Astrocyte (in vitro differentiated cells and primary cell): ENCODE data around the gene ZFPM1. TPM values are rescaled to one million over a fixed set of nuclear protein-coding genes. Genes with fewer than 3 reads are reported as not detected.

Experiments
- DNase-seq: peaks from one replicate; pipeline ENCODE4 v3.0.0-alpha.2; 2010; ENCODE audit warnings: low read depth
- FAIRE-seq: peaks from 2 replicates; lab custom pipeline; 2011; peaks lifted over from hg19 to GRCh38; lab: Jason Lieb, UNC
- H2AFZ ChIP-seq: 2 replicates; pipeline ENCODE4 v1.6.0; 2012; ENCODE audit warnings: low read depth, low read length, inconsistent platforms
- H3K27ac ChIP-seq: 2 replicates; pipeline ENCODE4 v1.5.1; 2011; ENCODE audit warnings: low read depth, low read length, inconsistent platforms
- H3K27me3 ChIP-seq: 2 replicates; pipeline ENCODE4 v1.6.0; 2011; ENCODE audit warnings: low read length, inconsistent platforms; ENCODE audit not compliant: insufficient read depth
- H3K36me3 ChIP-seq: 2 replicates; pipeline ENCODE4 v1.5.1; 2011; ENCODE audit warnings: low read length, inconsistent platforms; ENCODE audit not compliant: insufficient read depth
- H3K4me1 ChIP-seq: 2 replicates; pipeline ENCODE4 v1.5.1; 2011; ENCODE audit warnings: low read length, inconsistent platforms; ENCODE audit not compliant: insufficient read depth
- H3K4me2 ChIP-seq: 2 replicates; pipeline ENCODE4 v1.6.0; 2012; ENCODE audit warnings: low read length, inconsistent platforms
- H3K4me3 ChIP-seq: 2 replicates; pipeline ENCODE4 v1.5.1; 2011; ENCODE audit warnings: low read depth, mild to moderate bottlenecking, low read length, inconsistent platforms; ENCODE audit not compliant: insufficient read depth
- H3K79me2 ChIP-seq: 2 replicates; pipeline ENCODE4 v1.6.0; 2012; ENCODE audit warnings: mild to moderate bottlenecking, low read length, inconsistent platforms; ENCODE audit not compliant: insufficient read depth
- H3K9ac ChIP-seq: 2 replicates; pipeline ENCODE4 v1.6.0; 2012; ENCODE audit warnings: mild to moderate bottlenecking, low read length, inconsistent platforms
- H3K9me3 ChIP-seq: 2 replicates; pipeline ENCODE4 v1.5.1; 2012; ENCODE audit warnings: low read depth, mild to moderate bottlenecking, low read length, inconsistent platforms; ENCODE audit not compliant: insufficient read depth
- H4K20me1 ChIP-seq: 2 replicates; pipeline ENCODE4 v1.6.0; 2012; ENCODE audit warnings: low read length, inconsistent platforms; ENCODE audit not compliant: insufficient read depth
- H3K27ac Mint-ChIP-seq: one replicate; pipeline ENCODE4 v1.8.0; 2021; ENCODE audit warnings: mild to moderate bottlenecking, mixed read lengths; ENCODE audit not compliant: unreplicated experiment
- H3K27me3 Mint-ChIP-seq: one replicate; pipeline ENCODE4 v1.8.0; 2021; ENCODE audit warnings: low read depth, mixed read lengths; ENCODE audit not compliant: unreplicated experiment
- H3K36me3 Mint-ChIP-seq: one replicate; pipeline ENCODE4 v1.8.0; 2021; ENCODE audit warnings: low read depth, mixed read lengths; ENCODE audit not compliant: unreplicated experiment
- H3K4me1 Mint-ChIP-seq: one replicate; pipeline ENCODE4 v1.8.0; 2021; ENCODE audit warnings: low read depth, mixed read lengths; ENCODE audit not compliant: unreplicated experiment
- H3K4me3 Mint-ChIP-seq: one replicate; pipeline ENCODE4 v1.8.0; 2021; ENCODE audit warnings: mild to moderate bottlenecking, moderate library complexity, mixed read lengths; ENCODE audit not compliant: unreplicated experiment
- H3K9me3 Mint-ChIP-seq: one replicate; pipeline ENCODE4 v1.8.0; 2021; ENCODE audit warnings: mild to moderate bottlenecking, mixed read lengths; ENCODE audit not compliant: unreplicated experiment
- CTCF ChIP-seq: IDR thresholded peaks from 2 replicates; pipeline ENCODE4 v1.5.1; 2011; ENCODE audit warnings: low read depth, mild to moderate bottlenecking, inconsistent platforms, low read length, moderate library complexity; ENCODE audit not compliant: insufficient read depth
- EZH2 ChIP-seq: IDR thresholded peaks from 2 replicates; pipeline ENCODE4 v1.6.1; 2012; ENCODE audit warnings: mild to moderate bottlenecking, low read length, inconsistent platforms; ENCODE audit not compliant: insufficient read depth
- total RNA-seq: library from RNA; stranded (reverse); gene quantifications from 2 replicates; pipeline ENCODE4 v1.2.1, GENCODE V29; 2021

Gene ZFPM1
- total RNA-seq, 1 donor from 2014 or later, result 8.6 TPM

DNA sequence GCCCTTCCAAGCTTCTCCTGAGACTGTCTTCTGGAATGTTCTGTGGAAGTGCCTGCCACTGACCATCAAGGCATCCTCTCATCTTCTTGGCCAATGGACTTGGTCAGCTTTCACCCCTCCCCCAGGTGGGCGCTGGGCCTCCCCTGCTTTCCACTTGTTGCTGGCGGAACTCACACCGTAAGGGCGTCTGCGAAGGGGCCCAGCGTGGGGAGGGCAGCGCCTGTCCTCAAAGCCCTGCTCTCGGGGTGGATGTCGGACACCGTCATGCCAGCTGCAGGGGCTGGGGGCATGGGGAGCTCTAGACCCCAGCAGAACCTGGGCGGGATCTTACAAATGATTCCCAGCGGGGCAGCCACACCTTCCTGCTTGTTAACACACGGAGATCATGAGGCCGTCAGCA, 11.6 kb upstream of the ZFPM1 start:
- no peaks in the 10 kb centered on the region for H3K9me3 ChIP-seq
- H3K36me3 ChIP-seq, result no peaks in the 10 kb centered on the region
- no peak for TF ChIP-seq EZH2
- TF ChIP-seq CTCF, result no peak
- no peak overlapping the region for H3K4me3 ChIP-seq
- H3K4me1 Mint-ChIP-seq, result peaks cover 2% of the 10 kb centered on the region
- H2AFZ ChIP-seq, result no peak overlapping the region
- peaks cover 6% of the 10 kb centered on the region for H3K27me3 Mint-ChIP-seq
- H3K9ac ChIP-seq, result no peak overlapping the region
- no peaks in the 10 kb centered on the region for H3K79me2 ChIP-seq
- no peaks in the 10 kb centered on the region for H3K9me3 Mint-ChIP-seq
- H3K4me3 Mint-ChIP-seq, result peak overlapping the region; percentile 54
- no peak for FAIRE-seq
- peaks cover 4% of the 10 kb centered on the region for H3K36me3 Mint-ChIP-seq
- peaks cover 3% of the 10 kb centered on the region for H3K27me3 ChIP-seq
- H3K4me2 ChIP-seq, result no peak overlapping the region
- H3K27ac ChIP-seq, result no peak overlapping the region
- DNase-seq, result no peak
- H4K20me1 ChIP-seq, result peaks cover 26% of the 10 kb centered on the region
- H3K27ac Mint-ChIP-seq, result no peak overlapping the region
- H3K4me1 ChIP-seq, result peaks cover 3% of the 10 kb centered on the region

DNA sequence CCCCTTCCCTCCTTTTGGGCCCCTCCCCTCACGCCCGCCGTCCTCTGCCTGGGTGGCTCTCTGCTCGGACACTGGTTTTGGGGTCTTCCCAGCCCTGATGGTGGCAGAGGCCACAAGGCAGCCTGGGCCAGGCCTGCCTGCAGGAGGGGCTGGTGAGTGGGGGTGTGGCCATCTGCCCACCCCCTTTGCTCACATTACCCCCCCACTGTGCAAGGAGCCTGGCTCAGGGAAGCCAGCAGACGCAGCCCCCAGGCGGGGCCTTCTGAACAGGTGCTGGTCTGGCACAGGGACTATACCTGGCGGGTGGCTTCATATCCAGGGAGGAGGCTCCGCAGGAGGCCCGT, 10.7 kb upstream of the ZFPM1 start:
- H3K9me3 ChIP-seq, result no peaks in the 10 kb centered on the region
- no peak for FAIRE-seq
- H3K36me3 ChIP-seq, result no peaks in the 10 kb centered on the region
- no peak overlapping the region for H3K27ac Mint-ChIP-seq
- H3K27ac ChIP-seq, result no peak overlapping the region
- H3K79me2 ChIP-seq, result no peaks in the 10 kb centered on the region
- no peak overlapping the region for H3K4me2 ChIP-seq
- H3K4me1 ChIP-seq, result peaks cover 3% of the 10 kb centered on the region
- H3K27me3 Mint-ChIP-seq, result peaks cover 13% of the 10 kb centered on the region
- H3K9me3 Mint-ChIP-seq, result no peaks in the 10 kb centered on the region
- TF ChIP-seq EZH2 (no peak), CTCF (no peak)
- no peak for DNase-seq
- H3K4me1 Mint-ChIP-seq, result peaks cover 2% of the 10 kb centered on the region
- no peak overlapping the region for H2AFZ ChIP-seq
- H3K27me3 ChIP-seq, result peaks cover 3% of the 10 kb centered on the region
- no peak overlapping the region for H3K4me3 ChIP-seq
- H4K20me1 ChIP-seq, result peaks cover 26% of the 10 kb centered on the region
- peaks cover 5% of the 10 kb centered on the region for H3K36me3 Mint-ChIP-seq
- H3K4me3 Mint-ChIP-seq, result no peak overlapping the region
- no peak overlapping the region for H3K9ac ChIP-seq

GRCh38 chr16:88442727-88443576, 10.1 kb upstream of the ZFPM1 start:
- TF ChIP-seq CTCF (peak; percentile 47), EZH2 (no peak)
- peaks cover 2% of the 10 kb centered on the region for H3K4me1 Mint-ChIP-seq
- no peak overlapping the region for H3K4me3 ChIP-seq
- H3K9me3 Mint-ChIP-seq, result no peaks in the 10 kb centered on the region
- H3K27me3 Mint-ChIP-seq, result peaks cover 16% of the 10 kb centered on the region
- peaks cover 5% of the 10 kb centered on the region for H3K27me3 ChIP-seq
- no peak overlapping the region for H3K4me2 ChIP-seq
- H3K9ac ChIP-seq, result no peak overlapping the region
- H3K36me3 Mint-ChIP-seq, result peaks cover 5% of the 10 kb centered on the region
- peaks cover 3% of the 10 kb centered on the region for H3K4me1 ChIP-seq
- peak; percentile 23 for DNase-seq
- no peak overlapping the region for H3K27ac ChIP-seq
- no peak overlapping the region for H3K4me3 Mint-ChIP-seq
- peak overlapping the region; percentile 41 for H3K27ac Mint-ChIP-seq
- no peaks in the 10 kb centered on the region for H3K9me3 ChIP-seq
- FAIRE-seq, result no peak
- H3K79me2 ChIP-seq, result no peaks in the 10 kb centered on the region
- H2AFZ ChIP-seq, result no peak overlapping the region
- H3K36me3 ChIP-seq, result no peaks in the 10 kb centered on the region
- H4K20me1 ChIP-seq, result peaks cover 26% of the 10 kb centered on the region
